RWPE2 (cell line): ENCODE results near the gene ADSS1.

Experiments used
- ATAC-seq: fragments of 200-7000 bp; cut with Tn5 transposase; 3 replicates; pipeline ENCODE4 v1.9.1; 2021; ENCODE audit warnings: low read depth
- DNase-seq: peaks from one replicate; pipeline ENCODE4 v3.0.0-alpha.2; 2020; ENCODE audit warnings: low spot score
- H3K27ac ChIP-seq: fragments of 450-650 bp; 2 replicates; pipeline ENCODE4 v1.5.1; 2017; ENCODE audit warnings: mild to moderate bottlenecking; ENCODE audit not compliant: poor library complexity, severe bottlenecking
- H3K27me3 ChIP-seq: fragments of 250-450 bp; sonication (Bioruptor Pico); 2 replicates; pipeline ENCODE4 v1.5.1; 2021; ENCODE audit warnings: mild to moderate bottlenecking, moderate library complexity; ENCODE audit not compliant: insufficient read depth, poor library complexity, severe bottlenecking
- H3K36me3 ChIP-seq: fragments of 250-450 bp; sonication (Bioruptor Pico); 2 replicates; pipeline ENCODE4 v1.5.1; 2020; ENCODE audit warnings: low read depth, mild to moderate bottlenecking, moderate library complexity
- H3K4me1 ChIP-seq: fragments of 250-450 bp; sonication (Bioruptor Pico); 2 replicates; pipeline ENCODE4 v1.5.1; 2021; ENCODE audit warnings: mild to moderate bottlenecking, moderate library complexity; ENCODE audit not compliant: insufficient read depth, poor library complexity, severe bottlenecking
- H3K4me3 ChIP-seq: fragments of 250-450 bp; sonication (Bioruptor Pico); 2 replicates; pipeline ENCODE4 v1.5.1; 2021; ENCODE audit warnings: mild to moderate bottlenecking, moderate library complexity; ENCODE audit not compliant: severe bottlenecking
- H3K9me3 ChIP-seq: fragments of 250-450 bp; sonication (Bioruptor Pico); 2 replicates; pipeline ENCODE4 v1.5.1; 2021; ENCODE audit warnings: mild to moderate bottlenecking, moderate library complexity; ENCODE audit not compliant: severe bottlenecking
- CTCF ChIP-seq: fragments of 450-650 bp; IDR thresholded peaks from one replicate; pipeline ENCODE4 v1.5.1; 2017; ENCODE audit warnings: mild to moderate bottlenecking, moderate library complexity; ENCODE audit not compliant: poor library complexity, severe bottlenecking

The ADSS1 gene

DNA sequence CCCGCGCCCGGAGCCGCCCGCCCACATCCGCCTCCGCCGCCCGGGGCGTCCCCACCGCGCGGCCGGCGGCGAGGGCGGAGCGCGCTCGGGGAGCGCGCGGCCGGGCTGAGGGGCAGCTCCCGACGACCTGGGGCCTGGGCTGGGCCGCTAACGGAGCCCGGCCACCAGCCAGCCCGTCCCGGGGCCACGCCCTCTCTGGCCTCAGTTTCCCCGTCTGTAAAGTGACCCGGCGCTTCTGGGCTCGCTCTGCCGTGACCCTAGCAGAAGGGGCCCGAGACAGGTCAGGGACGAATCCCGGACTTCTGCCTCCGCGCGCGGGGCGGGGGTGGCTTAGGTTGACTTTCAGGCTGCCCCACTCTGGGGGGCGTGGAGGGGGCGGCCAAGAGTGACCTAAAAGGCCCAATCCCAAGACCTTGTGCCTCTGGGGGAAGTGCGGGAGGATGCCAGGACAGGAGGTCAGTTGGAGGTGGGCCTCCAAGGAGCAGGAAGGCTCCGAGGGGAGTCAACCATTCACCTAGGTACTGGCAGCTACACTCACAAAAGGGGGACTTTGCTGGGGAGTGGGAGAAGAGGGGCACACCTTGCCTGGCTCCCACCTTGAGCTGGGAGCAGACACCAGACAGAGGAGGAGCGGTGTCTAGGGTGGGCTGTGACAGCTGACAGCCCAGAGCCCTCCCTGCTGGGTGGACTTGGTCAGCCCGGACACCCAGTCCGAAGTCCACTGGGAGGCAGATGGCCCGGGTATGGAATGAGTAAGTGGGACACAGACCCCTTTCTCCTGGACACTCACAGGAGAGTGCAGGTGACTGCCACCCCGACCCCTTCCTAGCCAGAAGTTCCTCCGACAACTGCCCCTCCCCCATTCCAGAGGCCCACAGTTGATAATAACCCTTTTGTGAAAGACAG is 72.0 kb downstream of the ADSS1 start:
- Histone ChIP-seq H3K4me3 (peak overlapping the region; percentile 88), H3K27me3 (no peaks in the 10 kb centered on the region), H3K36me3 (peaks cover 25% of the 10 kb centered on the region), H3K9me3 (no peaks in the 10 kb centered on the region), H3K4me1 (peaks cover 7% of the 10 kb centered on the region), H3K27ac (peak overlapping the region; percentile 17)
- ATAC-seq, result peak; percentile 43
- TF ChIP-seq CTCF, result no peak
- no peak for DNase-seq

DNA sequence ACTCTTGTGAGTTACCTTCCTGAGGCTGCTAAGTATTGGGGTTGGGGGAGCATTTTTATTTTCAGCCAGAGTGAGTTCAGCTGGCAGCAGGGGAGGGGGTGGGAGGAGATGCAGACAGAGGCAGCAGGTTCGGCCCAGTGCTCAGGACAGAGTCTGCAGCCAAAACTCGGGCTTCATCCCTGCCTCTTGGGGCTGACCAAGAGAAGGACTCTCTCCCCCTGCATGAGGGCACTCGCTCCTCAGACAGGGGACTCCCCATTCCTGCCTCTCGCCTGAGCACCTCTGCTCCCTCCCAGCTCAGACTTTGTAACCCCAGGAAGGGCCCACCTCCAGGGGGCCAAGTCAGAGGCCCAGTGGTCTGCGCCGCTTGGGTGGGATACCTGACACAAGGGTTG is 72.7 kb downstream of the ADSS1 start:
- ATAC-seq, result no peak
- peaks cover 11% of the 10 kb centered on the region for H3K4me1 ChIP-seq
- H3K27me3 ChIP-seq, result no peaks in the 10 kb centered on the region
- peaks cover 19% of the 10 kb centered on the region for H3K36me3 ChIP-seq
- H3K4me3 ChIP-seq, result no peak overlapping the region
- H3K27ac ChIP-seq, result no peak overlapping the region
- DNase-seq, result no peak
- H3K9me3 ChIP-seq, result no peaks in the 10 kb centered on the region
- no peak for TF ChIP-seq CTCF
